Activated effector memory CD4-positive, alpha-beta T cell treated with Interleukin-2 at 50 U/mL for 16 hours (primary cell): Measurements from ENCODE around the gene AVPR1A.
"Not testable (repeated sequence)": the region's sequence is repeated elsewhere in the genome, so short reads cannot be mapped to it uniquely, and the experiment has no call there.

Source experiments
- DNase-seq: peaks from one replicate; pipeline ENCODE4 v3.0.0-alpha.2; 2020

AVPR1A gene

GRCh38 chr12:63150713-63151622 lies at the start of gene AVPR1A:
Gene AVPR1A, minus strand, starts transcription at chr12:63151201. Its CDS starts 365 bp downstream, at chr12:63150836.
- DNase-seq, result no peak

DNA sequence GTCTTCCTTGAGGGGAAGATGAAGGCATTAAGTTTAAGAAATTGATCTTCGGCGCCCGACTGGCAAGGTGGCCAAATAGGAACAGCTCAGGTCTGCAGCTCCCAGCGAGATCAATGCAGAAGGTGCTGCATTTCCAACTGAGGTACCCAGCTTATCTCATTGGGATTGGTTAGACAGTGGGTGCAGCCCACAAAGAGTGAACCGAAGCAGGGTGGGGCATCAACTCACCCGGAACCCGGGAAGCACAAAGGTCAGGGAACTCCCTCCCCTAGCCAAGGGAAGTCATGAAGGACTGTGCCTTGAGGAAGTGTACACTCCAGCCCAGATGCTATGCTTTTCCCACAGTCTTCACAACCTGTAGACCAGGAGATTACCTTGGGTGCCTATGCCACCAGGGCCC lies 45.2 kb upstream of the AVPR1A start:
- no peak for DNase-seq

GRCh38 chr12:63179224-63179623 lies 28.2 kb upstream of the AVPR1A start:
- DNase-seq, result no peak

- DNase-seq, result no peak
Observed at GRCh38 chr12:63170321-63170720, 19.3 kb upstream of the AVPR1A start.

GRCh38 chr12:63167741-63168140 lies 16.7 kb upstream of the AVPR1A start:
- not testable (repeated sequence) for DNase-seq

GRCh38 chr12:63164911-63165310 lies 13.9 kb upstream of the AVPR1A start:
- no peak for DNase-seq

DNA sequence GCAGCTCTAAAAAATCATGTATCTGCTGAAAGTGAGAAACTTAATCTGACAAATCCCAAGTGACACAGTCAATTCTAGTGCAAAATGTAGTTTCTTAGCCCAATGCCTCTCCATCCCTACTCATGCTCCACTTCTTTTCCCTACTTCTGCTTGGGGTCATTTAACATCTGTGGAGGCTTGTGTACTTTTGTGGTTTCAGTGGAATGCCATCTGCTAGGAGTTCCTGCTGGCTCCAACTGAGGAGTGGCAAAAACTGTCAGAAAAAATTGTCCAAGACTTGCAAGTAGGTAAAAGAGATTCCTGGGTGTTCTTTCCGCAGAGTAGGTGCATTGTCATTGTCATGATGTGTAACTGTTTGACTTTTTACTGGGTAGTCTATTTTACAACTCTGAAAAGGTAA lies 12.5 kb upstream of the AVPR1A start:
- DNase-seq, result no peak

GRCh38 chr12:63155375-63155774 lies 4.4 kb upstream of the AVPR1A start:
- no peak for DNase-seq

GRCh38 chr12:63154560-63154959 lies 3.6 kb upstream of the AVPR1A start:
- DNase-seq, result no peak

- DNase-seq, result no peak
Observed at GRCh38 chr12:63152321-63152700, 1.3 kb upstream of the AVPR1A start.

DNA sequence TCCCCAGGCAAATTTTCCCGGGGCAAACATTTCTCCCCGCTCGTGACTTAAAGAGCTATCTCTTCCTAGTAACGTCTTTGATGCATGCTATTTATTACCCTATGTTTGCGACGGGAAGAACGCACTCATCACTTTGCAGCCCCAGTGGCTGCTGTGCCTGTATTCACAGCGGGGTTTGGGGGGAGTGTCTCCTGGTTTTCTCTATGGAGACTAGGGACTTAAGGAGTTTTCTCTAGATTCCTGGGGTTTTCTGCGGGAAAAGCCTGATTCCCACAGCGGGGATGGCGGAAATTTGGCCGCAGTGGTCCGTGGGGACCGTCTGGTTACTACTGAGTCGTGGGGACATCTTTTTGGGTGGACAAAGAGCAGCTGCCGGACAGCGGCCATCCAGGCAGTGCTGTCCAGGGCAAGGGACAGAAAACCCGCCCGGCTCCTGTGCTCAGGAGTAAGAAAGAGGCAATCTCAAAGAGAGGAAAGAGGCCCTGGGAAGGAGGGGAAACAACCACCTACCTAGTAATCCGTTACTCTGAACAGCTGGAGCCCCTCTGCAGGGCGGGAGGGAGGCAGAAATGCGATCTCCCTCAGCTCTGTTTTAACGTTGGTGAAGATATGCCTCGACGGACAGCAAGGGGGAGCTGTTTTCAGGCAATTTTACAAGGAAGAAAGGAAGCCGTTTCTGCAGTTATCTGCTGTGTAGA lies 771 bp upstream of the AVPR1A start:
- no peak for DNase-seq

GRCh38 chr12:63149909-63150712 lies 890 bp downstream of the AVPR1A start:
- no peak for DNase-seq

DNA sequence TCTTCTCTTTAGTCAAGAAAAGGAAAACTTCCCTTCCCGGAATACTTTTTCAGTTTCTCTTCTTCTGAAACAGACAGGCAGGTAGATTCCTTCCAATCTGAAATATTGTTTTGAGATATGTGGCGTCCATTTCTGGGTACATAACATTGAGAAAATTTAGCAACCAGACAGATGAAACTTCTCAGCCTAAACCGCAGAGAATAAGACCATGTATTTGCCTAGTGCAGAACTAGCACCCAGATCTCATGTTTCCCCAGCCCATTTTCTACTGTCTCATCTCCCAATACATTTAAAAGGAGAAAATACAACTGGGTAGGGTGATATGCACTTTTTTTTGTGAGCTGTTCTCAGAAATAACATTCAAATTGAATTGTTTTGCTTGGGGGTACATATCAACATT lies 6.4 kb downstream of the AVPR1A start:
- DNase-seq, result no peak

- DNase-seq, result no peak
Observed at GRCh38 chr12:63138488-63138887, 12.5 kb downstream of the AVPR1A start.

DNA sequence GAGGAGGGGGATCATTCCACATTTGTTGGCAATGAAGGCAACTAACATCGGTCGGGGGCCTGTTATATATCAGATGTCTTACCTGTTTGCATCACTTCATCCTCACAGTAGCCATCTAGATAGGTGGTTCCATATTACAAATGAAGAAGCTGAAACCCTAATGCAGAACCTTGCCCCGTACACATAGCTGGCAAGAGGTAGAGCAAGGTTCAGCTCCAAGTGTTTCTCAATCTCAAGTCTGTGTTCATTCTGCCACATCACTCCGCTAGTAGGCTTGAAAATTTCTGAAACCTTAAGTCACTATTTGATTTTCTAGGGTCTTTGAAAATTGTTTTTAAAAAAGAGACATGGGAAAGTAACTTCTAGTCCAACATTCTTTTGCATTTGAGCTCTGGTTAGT lies 17.0 kb downstream of the AVPR1A start:
- no peak for DNase-seq

DNA sequence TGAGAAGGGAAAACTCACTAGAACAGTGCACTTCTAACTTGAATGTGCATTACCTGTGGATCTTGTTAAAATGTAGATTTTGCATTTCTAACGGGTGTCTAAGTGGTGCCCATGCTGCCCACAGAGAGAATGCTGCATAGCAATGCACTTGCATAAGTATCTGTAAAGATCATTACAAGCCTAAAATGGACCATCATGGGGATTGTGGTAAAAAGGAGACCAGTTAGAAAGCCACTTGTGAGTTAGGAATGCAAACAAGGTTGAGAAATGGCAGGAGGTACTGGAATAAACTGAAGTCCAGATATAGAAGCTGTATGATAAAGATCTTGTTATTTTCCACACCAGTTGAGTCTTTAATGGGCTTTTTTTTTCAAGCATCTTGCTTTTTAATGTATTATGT lies 18.8 kb downstream of the AVPR1A start:
- DNase-seq, result no peak

DNA sequence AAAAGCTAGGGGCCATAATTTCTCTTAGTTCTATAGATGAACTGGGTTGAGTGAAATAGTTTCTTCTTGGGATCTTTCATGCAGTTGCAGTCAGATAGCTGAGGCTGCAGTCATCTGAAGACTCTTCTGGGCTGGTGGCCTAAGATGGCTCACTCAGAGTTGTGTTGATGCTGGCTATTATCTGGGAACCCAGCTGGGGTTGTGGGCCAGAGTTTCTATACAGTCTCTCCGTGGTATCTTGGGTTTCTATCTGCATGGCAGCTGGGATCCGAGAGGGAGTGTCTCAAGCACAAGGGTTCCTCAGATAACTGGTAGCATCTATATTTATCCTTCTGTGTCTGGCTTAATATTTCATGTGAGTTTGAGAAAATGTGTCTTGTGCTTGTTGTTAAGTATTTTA lies 21.1 kb downstream of the AVPR1A start:
- no peak for DNase-seq

GRCh38 chr12:63124778-63125177 lies 26.2 kb downstream of the AVPR1A start:
- no peak for DNase-seq

DNA sequence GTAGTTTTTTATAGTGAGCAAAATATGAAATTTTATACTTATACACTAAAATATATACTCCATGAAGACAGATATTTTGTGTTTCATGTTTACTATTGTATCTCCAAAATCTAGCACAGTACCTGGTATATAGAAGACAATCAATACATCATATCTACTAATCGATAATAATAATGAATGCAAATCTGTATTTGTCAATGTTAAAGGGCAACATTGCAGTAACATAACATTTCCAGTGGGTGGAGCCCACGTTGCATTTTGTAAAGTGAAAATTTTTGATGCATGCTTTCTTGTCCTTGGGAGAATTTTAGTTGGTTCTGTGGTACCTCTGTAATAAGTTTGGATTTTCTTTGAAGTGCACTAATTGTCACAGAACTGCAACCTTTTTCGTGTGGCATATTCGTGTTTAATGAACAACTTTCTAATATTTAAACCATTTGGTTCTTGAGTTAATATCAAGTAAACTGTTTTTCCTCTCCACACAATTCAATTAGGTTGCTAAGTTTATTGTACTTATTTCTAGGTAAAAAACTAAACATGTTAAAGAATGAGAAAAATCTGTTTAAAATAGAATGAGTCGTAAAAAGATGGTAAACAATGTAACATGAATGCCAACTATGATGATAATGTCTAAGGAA lies 47.4 kb downstream of the AVPR1A start:
- no peak for DNase-seq

DNA sequence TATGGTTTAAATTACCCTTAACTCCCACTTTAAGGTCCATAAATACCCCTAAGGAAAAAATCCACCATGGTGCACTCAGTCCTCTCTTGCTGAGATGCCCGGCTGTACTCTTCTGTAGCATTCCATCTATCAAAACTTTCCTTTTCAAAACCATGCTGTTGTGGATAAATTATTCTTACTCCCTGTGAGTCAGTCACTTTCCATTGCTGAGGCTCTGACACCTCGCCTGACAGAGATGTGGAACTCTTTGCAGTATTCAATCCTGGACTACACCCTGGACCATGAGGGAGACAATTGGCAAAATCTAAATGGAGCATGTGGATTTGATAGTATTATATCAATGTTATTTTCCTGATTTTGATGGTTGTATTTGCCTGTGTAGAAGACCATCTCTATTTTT lies 49.1 kb downstream of the AVPR1A start:
- DNase-seq, result no peak

DNA sequence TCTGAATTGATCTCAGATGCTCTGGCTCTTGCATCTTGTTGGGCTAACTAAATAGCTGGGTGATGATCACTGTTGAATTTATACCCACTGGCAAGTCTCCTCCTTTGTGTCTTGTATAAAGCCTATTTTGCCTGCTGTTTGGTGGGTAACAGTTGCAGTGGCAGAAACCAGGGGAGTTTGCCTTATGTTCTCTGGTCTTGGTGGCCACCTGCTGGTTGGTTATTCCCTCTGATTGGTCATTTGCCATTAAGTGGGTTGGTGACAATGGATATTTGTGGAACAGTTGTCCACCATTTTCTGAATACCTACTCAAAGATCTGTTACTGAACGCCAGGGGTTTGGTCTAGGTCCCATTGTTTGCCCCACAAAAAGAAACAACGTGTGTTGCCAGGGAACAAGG lies 52.1 kb downstream of the AVPR1A start:
- DNase-seq, result no peak

DNA sequence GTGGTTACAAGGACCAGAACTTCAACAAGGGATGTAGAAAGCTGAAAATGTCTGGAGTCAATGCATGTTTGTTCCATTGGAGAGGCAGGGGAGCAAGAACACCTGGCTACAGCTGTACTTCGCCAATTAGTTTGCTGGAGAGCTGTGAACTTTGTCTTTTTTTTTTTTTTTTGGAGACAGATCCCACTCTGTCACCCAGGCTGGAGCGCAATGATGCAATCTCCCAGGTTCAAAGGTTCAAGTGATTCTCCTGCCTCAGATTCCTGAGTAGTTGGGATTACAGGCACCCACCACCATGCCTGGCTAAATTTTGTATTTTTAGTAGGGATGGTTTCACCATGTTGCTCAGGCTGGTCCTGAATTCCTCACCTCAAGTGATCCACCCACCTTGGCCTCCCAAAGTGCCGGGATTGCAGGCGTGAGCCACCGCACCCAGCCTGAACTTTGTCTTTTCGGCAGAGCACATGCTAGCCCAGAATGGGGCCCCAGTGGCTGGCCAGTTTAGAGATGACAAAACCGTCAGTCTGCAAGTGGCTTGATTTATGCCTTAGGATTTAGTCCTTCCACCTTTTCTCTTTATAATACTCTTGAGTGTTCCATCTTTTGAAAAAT lies 55.5 kb downstream of the AVPR1A start:
- DNase-seq, result no peak

GRCh38 chr12:63093711-63094110 lies 57.3 kb downstream of the AVPR1A start:
- DNase-seq, result no peak
